Stomach (tissue), 9 donors: ENCODE results near the gene NUP210. TPM values are rescaled to one million over a fixed set of nuclear protein-coding genes. Genes with fewer than 3 reads are reported as not detected.

Experiments
- DNase-seq, 2 donors: peaks; one replicate each; pipeline versions ENCODE4 v3.0.0 to v3.0.0-alpha.2; 2013 to 2019
- H3K27ac ChIP-seq, 5 donors: fragments of 200-600 bp in 4 of 5; sonication (generic) in 4 of 5; one replicate each; pipeline ENCODE4 v1.5.1; 2013 to 2019; ENCODE audit warnings: mild to moderate bottlenecking in 1 of 5, moderate library complexity in 1 of 5
- H3K27me3 ChIP-seq, 3 donors: fragments of 200-600 bp; sonication (generic); one replicate each; pipeline ENCODE4 v1.5.1; 2017 to 2019; ENCODE audit warnings: mixed run types in 1 of 3
- H3K36me3 ChIP-seq, 4 donors: fragments of 200-600 bp; sonication (generic); 1 replicate in 3 of 4; 2 replicates in 1 of 4; pipeline ENCODE4 v1.5.1; 2016 to 2019
- H3K4me1 ChIP-seq, 4 donors: fragments of 200-600 bp; sonication (generic); one replicate each; pipeline ENCODE4 v1.5.1; 2016 to 2019
- H3K4me3 ChIP-seq, 4 donors: fragments of 200-600 bp; sonication (generic) in 3 of 4; one replicate each; pipeline ENCODE4 v1.5.1; 2016 to 2019; ENCODE audit warnings: mild to moderate bottlenecking in 1 of 4
- H3K9me3 ChIP-seq, 4 donors: fragments of 200-600 bp; sonication (generic); one replicate each; pipeline ENCODE4 v1.5.1; 2016 to 2019
- EP300 ChIP-seq: sonication (generic); formaldehyde crosslinking; IDR thresholded peaks from one replicate; pipeline ENCODE4 v1.6.1; 2017; ENCODE audit warnings: antibody characterized with exemption
- POLR2A ChIP-seq, 4 donors: fragments of 450-650 bp; IDR thresholded peaks; one replicate each; pipeline ENCODE4 v1.6.1; 2016; ENCODE audit warnings: antibody characterized with exemption in 4 of 4, control low read depth in 2 of 4, mild to moderate bottlenecking in 1 of 4, moderate library complexity in 1 of 4
- POLR2AphosphoS5 ChIP-seq, 3 donors: sonication (generic); formaldehyde crosslinking; IDR thresholded peaks; one replicate each; pipeline ENCODE4 v1.6.1; 2016; ENCODE audit warnings: antibody characterized with exemption in 3 of 3
- WGBS, 5 donors: extraction: QIAGEN DNeasy Blood & Tissue Kit in 3 of 5; methylation state at CpG; one replicate each; pipeline versions ENCODE4 v1.1.5 to v1.1.7; 2013 to 2018; 5-methylcytosine and 5-hydroxymethylcytosine counted together
- intact Hi-C: fragments of 100-400 bp; cut with DNase I; formaldehyde crosslinking; loops from one replicate; pipeline ENCODE4 v1.15.1; 2023; ENCODE audit warnings: low total_unique reads
- polyA plus RNA-seq, 3 donors: library from polyadenylated mRNA; stranded (reverse); fragments of 200-250 nt; gene quantifications; one replicate each; pipeline ENCODE4 v1.2.3, GENCODE V29; 2013
- total RNA-seq, 5 donors: library from RNA; depleted of rRNA; stranded (reverse); fragments of >200 nt; gene quantifications; one replicate each; pipeline versions ENCODE4 v1.1.0 to v1.2.3, GENCODE V29; 2014 to 2016
- TF ChIP-seq, protein P1 (sequence below), 7 experiments: fragments of 450-650 bp in 4 of 7; fragments of 200-600 bp in 3 of 7; sonication (generic) in 3 of 7; IDR thresholded peaks; one replicate each; pipeline ENCODE4 v1.5.1; 2016 to 2019; ENCODE audit warnings: antibody characterized with exemption in 7 of 7, control low read depth in 2 of 7, mild to moderate bottlenecking in 1 of 7
- donor health status: healthy with polysubstance abuse.
- donor health status: Bipolar disorder and iron deficiency.
- donor health status: healthy.

The NUP210 gene
- total and polyA plus RNA-seq, 8 donors = 0.92 to 21.1 (median 10.8) TPM

DNA sequence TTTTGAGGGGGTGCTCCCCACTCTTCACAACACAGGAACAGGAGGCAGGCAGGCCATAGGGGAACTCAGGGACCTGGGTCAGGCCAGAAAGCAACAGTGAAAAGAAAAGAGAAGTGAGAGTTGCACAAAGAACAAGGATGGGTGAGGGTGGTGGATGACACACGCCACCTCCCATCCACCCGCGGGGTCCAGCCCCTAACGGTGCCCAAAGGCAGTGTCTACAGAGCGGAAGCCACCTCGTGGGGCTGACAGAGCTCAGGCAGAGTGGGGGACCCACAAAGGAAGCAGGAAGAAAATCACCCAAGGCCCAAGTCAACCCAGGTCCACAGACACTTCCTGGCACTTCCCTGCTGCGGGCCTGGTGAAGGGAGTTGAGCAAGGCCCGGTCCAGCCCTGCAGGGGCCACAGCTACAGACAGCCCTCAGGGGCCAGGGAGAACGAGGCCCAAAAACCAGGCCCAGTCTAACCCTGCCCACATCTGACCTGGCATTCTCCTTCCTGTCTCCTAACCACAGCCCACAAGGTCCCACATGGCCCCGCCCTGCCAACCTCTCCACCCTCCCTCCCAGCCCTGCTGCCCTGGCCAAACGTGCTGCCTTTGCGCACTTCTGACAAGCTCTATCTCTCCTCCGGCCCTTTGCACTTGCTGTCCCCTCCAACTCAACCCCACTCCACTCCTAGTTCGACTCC, 5.9 kb downstream of the NUP210 start:
- DNase-seq = peak; percentile 55 to 56
- peaks cover 0 to 2% (median 1%) of the 10 kb centered on the region in 3 donors for H3K27me3 ChIP-seq
- H3K27ac ChIP-seq = peak overlapping the region in 3 of 5 donors; percentile 61 to 80 (median 78)
- no peaks in the 10 kb centered on the region for H3K9me3 ChIP-seq
- TF ChIP-seq, protein P1, sequence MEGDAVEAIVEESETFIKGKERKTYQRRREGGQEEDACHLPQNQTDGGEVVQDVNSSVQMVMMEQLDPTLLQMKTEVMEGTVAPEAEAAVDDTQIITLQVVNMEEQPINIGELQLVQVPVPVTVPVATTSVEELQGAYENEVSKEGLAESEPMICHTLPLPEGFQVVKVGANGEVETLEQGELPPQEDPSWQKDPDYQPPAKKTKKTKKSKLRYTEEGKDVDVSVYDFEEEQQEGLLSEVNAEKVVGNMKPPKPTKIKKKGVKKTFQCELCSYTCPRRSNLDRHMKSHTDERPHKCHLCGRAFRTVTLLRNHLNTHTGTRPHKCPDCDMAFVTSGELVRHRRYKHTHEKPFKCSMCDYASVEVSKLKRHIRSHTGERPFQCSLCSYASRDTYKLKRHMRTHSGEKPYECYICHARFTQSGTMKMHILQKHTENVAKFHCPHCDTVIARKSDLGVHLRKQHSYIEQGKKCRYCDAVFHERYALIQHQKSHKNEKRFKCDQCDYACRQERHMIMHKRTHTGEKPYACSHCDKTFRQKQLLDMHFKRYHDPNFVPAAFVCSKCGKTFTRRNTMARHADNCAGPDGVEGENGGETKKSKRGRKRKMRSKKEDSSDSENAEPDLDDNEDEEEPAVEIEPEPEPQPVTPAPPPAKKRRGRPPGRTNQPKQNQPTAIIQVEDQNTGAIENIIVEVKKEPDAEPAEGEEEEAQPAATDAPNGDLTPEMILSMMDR (IDR thresholded peaks at IDR 0.05) = no peak
- TF ChIP-seq POLR2AphosphoS5 (IDR thresholded peaks at IDR 0.05) (no peak), POLR2A (IDR thresholded peaks at IDR 0.05) (no peak), EP300 (no peak)
- WGBS, 5 donors = 55 to 71% (median 64%) methylated on average over 14 of the region's 14 CpGs
- intact Hi-C loops = no loop called here
- H3K4me3 ChIP-seq = peak overlapping the region in 1 of 4 donors; percentile 16
- H3K36me3 ChIP-seq = no peaks in the 10 kb centered on the region
- peaks cover 1 to 56% (median 9%) of the 10 kb centered on the region in 4 donors for H3K4me1 ChIP-seq

DNA sequence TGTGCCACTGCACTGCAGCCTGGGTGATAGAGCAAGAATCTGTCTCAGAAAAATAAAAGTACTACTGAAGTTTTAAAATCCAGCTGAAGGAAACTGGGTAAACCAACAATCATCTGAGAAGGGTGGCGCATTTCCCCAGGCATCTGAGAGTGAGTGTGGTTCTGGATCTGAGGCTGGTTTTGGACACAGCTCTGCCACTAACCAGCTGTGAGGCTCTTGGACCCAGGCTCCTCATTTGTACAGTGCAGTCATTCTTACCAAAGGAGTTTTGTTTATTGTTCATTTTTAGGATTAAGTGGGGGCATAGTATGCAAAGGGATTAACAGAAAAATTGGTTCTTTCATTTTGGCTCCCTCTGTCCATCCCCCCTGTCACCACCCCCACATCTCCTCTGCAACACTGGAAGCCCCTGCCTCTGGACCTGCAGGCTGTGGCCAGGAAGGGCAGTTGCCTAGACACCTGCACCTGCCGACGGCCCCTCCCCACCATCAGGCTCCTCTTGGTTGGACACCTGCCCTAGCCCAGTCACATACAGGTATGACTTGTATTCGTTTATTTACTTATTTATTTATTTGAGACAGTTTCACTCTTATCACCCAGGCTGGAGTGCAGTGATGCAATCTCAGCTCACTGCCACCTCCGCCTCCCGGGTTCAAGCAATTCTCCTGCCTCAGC, 8.8 kb downstream of the NUP210 start:
- WGBS, 5 donors = 80 to 91% (median 89%) methylated on average over 6 of the region's 6 CpGs
- Histone ChIP-seq H3K27ac (no peak overlapping the region), H3K4me3 (no peak overlapping the region), H3K27me3 (no peaks in the 10 kb centered on the region), H3K9me3 (peaks cover 0 to 18% (median 14%) of the 10 kb centered on the region in 4 donors), H3K4me1 (peaks cover 0 to 31% (median 2%) of the 10 kb centered on the region in 4 donors), H3K36me3 (no peaks in the 10 kb centered on the region)
- no peak for TF ChIP-seq EP300
- TF ChIP-seq POLR2AphosphoS5 (IDR thresholded peaks at IDR 0.05) = no peak
- DNase-seq = no peak
- intact Hi-C loops = no loop called here

DNA sequence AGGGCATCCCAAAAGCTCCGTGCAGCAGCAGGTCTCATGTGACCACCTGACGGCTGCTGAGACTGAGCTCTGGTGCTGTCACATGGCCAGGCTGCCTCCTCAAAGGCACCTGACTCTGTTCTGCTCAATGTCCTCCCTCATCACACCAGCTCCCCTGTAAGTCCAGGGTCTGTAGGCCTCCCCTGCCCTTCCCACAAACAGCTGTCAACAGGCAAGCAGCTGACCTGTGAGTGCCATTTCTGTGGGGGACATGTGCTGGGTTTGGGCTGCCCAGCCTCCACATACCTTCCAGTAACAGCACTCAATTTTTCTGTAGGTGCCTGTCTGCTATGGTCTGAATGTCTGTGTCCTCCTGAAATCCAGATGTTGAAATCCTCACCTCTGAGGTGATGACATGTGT, 11.2 kb downstream of the NUP210 start:
- no peaks in the 10 kb centered on the region for H3K36me3 ChIP-seq
- intact Hi-C loops = no loop called here
- peaks cover 0 to 7% (median 0%) of the 10 kb centered on the region in 4 donors for H3K4me1 ChIP-seq
- 90 to 100% (median 97%) methylated on average over 2 of the region's 2 CpGs for WGBS, 5 donors
- no peak for DNase-seq
- peaks cover 0 to 18% (median 14%) of the 10 kb centered on the region in 4 donors for H3K9me3 ChIP-seq
- H3K27me3 ChIP-seq = no peaks in the 10 kb centered on the region
- no peak for TF ChIP-seq POLR2A (IDR thresholded peaks at IDR 0.05)
- no peak for TF ChIP-seq POLR2AphosphoS5 (IDR thresholded peaks at IDR 0.05)
- TF ChIP-seq, protein P1 (IDR thresholded peaks at IDR 0.05) = no peak
- TF ChIP-seq EP300 = no peak
- H3K4me3 ChIP-seq = no peak overlapping the region
- no peak overlapping the region for H3K27ac ChIP-seq

DNA sequence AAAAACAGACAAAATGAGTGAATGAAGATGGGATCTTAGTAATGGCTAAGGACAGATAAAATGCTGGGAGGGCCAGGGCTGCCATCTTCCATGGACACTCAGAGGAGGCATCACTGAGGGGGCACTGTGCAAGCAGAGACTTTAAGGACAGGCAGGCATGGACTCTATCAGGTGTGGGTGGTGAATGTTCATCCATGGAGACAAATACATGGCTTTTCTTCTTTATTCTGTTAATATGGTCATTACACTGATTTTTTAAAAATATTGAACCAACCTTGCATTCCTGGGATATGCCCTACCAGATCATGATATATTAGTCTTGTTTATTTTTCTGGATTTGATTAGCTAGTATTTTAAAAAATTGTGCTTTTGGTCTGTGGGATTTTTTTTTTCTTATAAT, 12.2 kb downstream of the NUP210 start:
- Histone ChIP-seq H3K27me3 (no peaks in the 10 kb centered on the region), H3K36me3 (no peaks in the 10 kb centered on the region), H3K9me3 (peaks cover 0 to 20% (median 19%) of the 10 kb centered on the region in 4 donors), H3K4me1 (no peaks in the 10 kb centered on the region), H3K27ac (no peak overlapping the region), H3K4me3 (no peak overlapping the region)
- no peak for TF ChIP-seq POLR2A (IDR thresholded peaks at IDR 0.05)
- TF ChIP-seq POLR2AphosphoS5 (IDR thresholded peaks at IDR 0.05) = no peak
- TF ChIP-seq, protein P1 (IDR thresholded peaks at IDR 0.05) = no peak
- TF ChIP-seq EP300 = no peak
- intact Hi-C loops = no loop called here
- DNase-seq = no peak
